HepG2 (cell line): ENCODE data around the gene HNRNPF. TPM values are rescaled to one million over a fixed set of nuclear protein-coding genes. Genes with fewer than 3 reads are reported as not detected.

Experiments
- FOXJ3 ChIP-seq: sonication (generic); formaldehyde crosslinking; IDR thresholded peaks from 2 replicates; pipeline ENCODE4 v1.4.0; 2020; ENCODE audit warnings: missing genetic modification reagents, mild to moderate bottlenecking, borderline replicate concordance
- MAF1 ChIP-seq: sonication (generic); formaldehyde crosslinking; IDR thresholded peaks from 2 replicates; pipeline ENCODE4 v1.5.0; 2020; ENCODE audit warnings: missing genetic modification reagents, borderline replicate concordance
- MEIS2 ChIP-seq: sonication (generic); formaldehyde crosslinking; IDR thresholded peaks from 2 replicates; pipeline ENCODE4 v1.9.0; 2021; ENCODE audit warnings: mild to moderate bottlenecking, missing genetic modification reagents
- MTA1 ChIP-seq: sonication (generic); formaldehyde crosslinking; IDR thresholded peaks from 2 replicates; pipeline ENCODE4 v1.4.0; 2020; ENCODE audit warnings: missing genetic modification reagents, mild to moderate bottlenecking, borderline replicate concordance
- POLR2AphosphoS2 ChIP-seq: IDR thresholded peaks from 2 replicates; pipeline ENCODE4 v1.6.1; 2011; ENCODE audit warnings: low read depth, low read length, improper control_type of control experiment
- PRDM4 ChIP-seq: sonication (generic); formaldehyde crosslinking; IDR thresholded peaks from 2 replicates; pipeline ENCODE4 v1.9.0; 2021; ENCODE audit warnings: missing genetic modification reagents, borderline replicate concordance
- ZHX2 ChIP-seq, 2 experiments: sonication (generic) in 1 of 2; formaldehyde crosslinking in 1 of 2; IDR thresholded peaks; 2 replicates each; pipeline versions ENCODE4 v1.6.1 to v1.9.0; 2014 to 2022; ENCODE audit warnings: antibody characterized with exemption in 1 of 2, borderline replicate concordance in 1 of 2, inconsistent platforms in 1 of 2, low read depth in 1 of 2, missing genetic modification reagents in 1 of 2
- ZMYM2 ChIP-seq: sonication (generic); formaldehyde crosslinking; IDR thresholded peaks from 2 replicates; pipeline ENCODE4 v1.8.0; 2022; ENCODE audit warnings: mild to moderate bottlenecking, missing genetic modification reagents
- ZNF121 ChIP-seq: sonication (generic); formaldehyde crosslinking; IDR thresholded peaks from 2 replicates; pipeline ENCODE4 v1.5.0; 2020; ENCODE audit warnings: mild to moderate bottlenecking, missing genetic modification reagents
- ZNF260 ChIP-seq: sonication (generic); formaldehyde crosslinking; IDR thresholded peaks from 2 replicates; pipeline ENCODE4 v1.4.0; 2020; ENCODE audit warnings: missing genetic modification reagents, low read depth, mild to moderate bottlenecking, borderline replicate concordance
- ZNF264 ChIP-seq: sonication (generic); formaldehyde crosslinking; IDR thresholded peaks from 2 replicates; pipeline ENCODE4 v1.4.0; 2020; ENCODE audit warnings: missing genetic modification reagents
- ZNF275 ChIP-seq: sonication (generic); formaldehyde crosslinking; IDR thresholded peaks from 2 replicates; pipeline ENCODE4 v1.8.0; 2022; ENCODE audit warnings: missing genetic modification reagents, mild to moderate bottlenecking, inconsistent platforms, borderline replicate concordance
- ZNF335 ChIP-seq: sonication (generic); formaldehyde crosslinking; IDR thresholded peaks from 2 replicates; pipeline ENCODE4 v1.4.0; 2020; ENCODE audit warnings: missing genetic modification reagents
- ZNF557 ChIP-seq: sonication (generic); formaldehyde crosslinking; IDR thresholded peaks from 2 replicates; pipeline ENCODE4 v1.4.0; 2020; ENCODE audit warnings: missing genetic modification reagents
- ZNF639 ChIP-seq: conservative IDR thresholded peaks from 2 replicates; pipeline ENCODE4 v1.6.1; 2018; ENCODE audit warnings: missing genetic modification reagents
- ZNF644 ChIP-seq: IDR thresholded peaks from 2 replicates; pipeline ENCODE4 v1.6.1; 2016; ENCODE audit warnings: low read depth
- polyA plus RNA-seq, 8 experiments: library from polyadenylated mRNA; depleted of rRNA in 3 of 8; stranded (reverse) in 7 of 8; unstranded in 1 of 8; fragments of >200 nt; fragmentation: Illumina TruSeq in 4 of 8; extraction: Trizol in 4 of 8; gene quantifications; 2 replicates each; pipeline versions ENCODE4 v1.2.1 to v1.2.3, GENCODE V29; 2011 to 2016; ENCODE audit warnings: low read depth in 4 of 8, missing spikeins in 1 of 8, mixed read lengths in 1 of 8; ENCODE audit not compliant: insufficient read depth in 1 of 8
- total RNA-seq, 5 experiments: library from RNA; depleted of rRNA; stranded (reverse); fragments of >200 nt; fragmentation: Illumina TruSeq; extraction: Trizol; gene quantifications; 2 replicates each; pipeline ENCODE4 v1.2.3, GENCODE V29; 2016; ENCODE audit warnings: low read depth in 1 of 5

The HNRNPF gene
- total and polyA plus RNA-seq, 2 of the 13 experiments (the other 11 are each of a cell fraction or from before 2014, with no cell fraction given), result 166 to 308 TPM

GRCh38 chr10:43396061-43396927 lies 12.7 kb downstream of the HNRNPF start (continued):
- TF ChIP-seq ZNF335 (CRISPR knock-in tag) (no peak), FOXJ3 (CRISPR knock-in tag) (no peak), POLR2AphosphoS2 (no peak), PRDM4 (no peak), ZNF264 (CRISPR knock-in tag) (0 out of 2 replicates have a peak, but pooled peaks have one; percentile 43), MEIS2 (CRISPR knock-in tag) (no peak; the same call in 1 of the 2 replicates), ZNF260 (CRISPR knock-in tag) (no peak), ZNF639 (CRISPR knock-in tag) (no peak), ZMYM2 (CRISPR knock-in tag) (no peak), ZNF557 (no peak), MAF1 (CRISPR knock-in tag) (no peak), MTA1 (CRISPR knock-in tag) (no peak; the same call in 1 of the 2 replicates), ZNF275 (CRISPR knock-in tag) (no peak), ZNF644 (CRISPR knock-in tag) (no peak), ZNF121 (CRISPR knock-in tag) (no peak; the same call in 1 of the 2 replicates), ZHX2 (IDR thresholded peaks at IDR 0.05; ENCODE audit: low read depth) (no peak), ZHX2 (CRISPR knock-in tag; IDR thresholded peaks at IDR 0.05; ENCODE audit: borderline replicate concordance) (0 out of 2 replicates have a peak, but pooled peaks have one; percentile 30)
